ENCODE results near the gene FRMD4A. TPM values are rescaled to one million over a fixed set of nuclear protein-coding genes. Genes with fewer than 3 reads are reported as not detected.

Gene FRMD4A
- total RNA-seq, 2 donors from 2014 or later = 22.3 to 22.4 TPM

DNA sequence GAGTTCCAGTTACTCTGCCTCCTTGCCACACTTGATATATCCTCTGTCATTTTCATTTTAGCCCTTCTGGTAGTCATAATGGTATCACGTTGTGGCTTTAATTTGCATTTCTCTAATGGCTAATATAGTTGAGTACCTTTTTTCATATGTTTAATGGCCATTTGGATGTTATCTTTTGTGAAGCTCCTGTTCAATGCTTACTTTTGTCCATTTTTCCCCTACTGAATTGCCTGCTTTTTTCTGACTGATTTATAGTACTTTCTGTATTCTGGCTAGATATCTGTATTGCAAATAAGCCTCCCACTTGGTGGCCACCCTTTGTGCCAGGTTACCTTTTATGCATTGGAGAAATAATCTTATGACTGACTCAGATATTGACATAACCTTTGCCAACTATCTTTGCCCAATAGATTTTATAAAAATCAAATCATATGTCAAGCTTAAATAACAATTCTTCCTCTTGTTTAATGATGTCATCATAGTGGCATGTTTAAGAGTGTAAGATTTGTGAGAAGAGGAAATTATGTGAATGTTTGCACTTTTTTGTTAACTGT is 693.3 kb downstream of the FRMD4A start:
- peaks cover 13% of the 10 kb centered on the region for H3K9me3 Mint-ChIP-seq
- no peaks in the 10 kb centered on the region for H3K27me3 Mint-ChIP-seq (ENCODE audit: insufficient read depth)
- WGBS, 2 experiments (ENCODE audit: insufficient coverage in 1 of 2, insufficient read length in 1 of 2) = 86 to 100% methylated on average over 1 of the region's 1 CpG
- Histone ChIP-seq H3K4me1 (ENCODE audit: control insufficient read depth, insufficient read depth, low read length) (no peaks in the 10 kb centered on the region), H3K27ac (ENCODE audit: low read depth, low read length) (no peak overlapping the region), H3K9ac (ENCODE audit: extremely low read depth, low read length, poor library complexity, severe bottlenecking) (no peak overlapping the region), H3K4me3 (ENCODE audit: low read length) (no peak overlapping the region), H3K9me3 (ENCODE audit: control insufficient read depth, low read length) (peaks cover 10% of the 10 kb centered on the region), H3K27me3 (ENCODE audit: control insufficient read depth, insufficient read depth, low read length, poor library complexity, severe bottlenecking) (no peaks in the 10 kb centered on the region), H3K36me3 (ENCODE audit: control insufficient read depth, insufficient read depth, low read length) (peaks cover 5% of the 10 kb centered on the region)
- no peak for DNase-seq
- peaks cover 49% of the 10 kb centered on the region for H3K36me3 Mint-ChIP-seq (ENCODE audit: low read depth)
- H3K4me3 Mint-ChIP-seq = no peak overlapping the region
- no peak overlapping the region for H3K27ac Mint-ChIP-seq
- peaks cover 9% of the 10 kb centered on the region for H3K4me1 Mint-ChIP-seq
- TF ChIP-seq, protein P1, sequence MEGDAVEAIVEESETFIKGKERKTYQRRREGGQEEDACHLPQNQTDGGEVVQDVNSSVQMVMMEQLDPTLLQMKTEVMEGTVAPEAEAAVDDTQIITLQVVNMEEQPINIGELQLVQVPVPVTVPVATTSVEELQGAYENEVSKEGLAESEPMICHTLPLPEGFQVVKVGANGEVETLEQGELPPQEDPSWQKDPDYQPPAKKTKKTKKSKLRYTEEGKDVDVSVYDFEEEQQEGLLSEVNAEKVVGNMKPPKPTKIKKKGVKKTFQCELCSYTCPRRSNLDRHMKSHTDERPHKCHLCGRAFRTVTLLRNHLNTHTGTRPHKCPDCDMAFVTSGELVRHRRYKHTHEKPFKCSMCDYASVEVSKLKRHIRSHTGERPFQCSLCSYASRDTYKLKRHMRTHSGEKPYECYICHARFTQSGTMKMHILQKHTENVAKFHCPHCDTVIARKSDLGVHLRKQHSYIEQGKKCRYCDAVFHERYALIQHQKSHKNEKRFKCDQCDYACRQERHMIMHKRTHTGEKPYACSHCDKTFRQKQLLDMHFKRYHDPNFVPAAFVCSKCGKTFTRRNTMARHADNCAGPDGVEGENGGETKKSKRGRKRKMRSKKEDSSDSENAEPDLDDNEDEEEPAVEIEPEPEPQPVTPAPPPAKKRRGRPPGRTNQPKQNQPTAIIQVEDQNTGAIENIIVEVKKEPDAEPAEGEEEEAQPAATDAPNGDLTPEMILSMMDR (conservative IDR thresholded peaks at IDR 0.05) = no peak

DNA sequence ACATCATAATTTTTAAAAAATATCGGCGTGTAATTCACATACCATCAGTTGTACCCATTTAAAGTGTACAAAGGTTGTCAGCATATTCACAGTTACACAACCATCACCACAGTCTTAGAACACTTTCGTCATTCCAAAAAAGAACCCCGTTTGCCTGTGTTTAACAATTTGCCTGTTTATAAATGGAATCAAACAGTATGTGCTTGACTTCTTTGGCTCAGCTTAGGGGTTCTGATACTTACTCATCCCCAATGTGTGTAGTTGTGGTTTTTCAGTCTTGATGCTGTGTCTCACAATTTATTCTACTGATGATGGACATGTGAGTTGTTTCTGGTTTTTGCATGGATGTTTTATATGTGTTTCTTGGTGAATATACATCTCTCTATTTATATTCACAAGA is 693.9 kb downstream of the FRMD4A start:
- Histone ChIP-seq H3K9me3 (ENCODE audit: control insufficient read depth, low read length) (peaks cover 4% of the 10 kb centered on the region), H3K4me1 (ENCODE audit: control insufficient read depth, insufficient read depth, low read length) (no peaks in the 10 kb centered on the region), H3K27me3 (ENCODE audit: control insufficient read depth, insufficient read depth, low read length, poor library complexity, severe bottlenecking) (no peaks in the 10 kb centered on the region), H3K9ac (ENCODE audit: extremely low read depth, low read length, poor library complexity, severe bottlenecking) (no peak overlapping the region), H3K36me3 (ENCODE audit: control insufficient read depth, insufficient read depth, low read length) (no peaks in the 10 kb centered on the region), H3K4me3 (ENCODE audit: low read length) (no peak overlapping the region), H3K27ac (ENCODE audit: low read depth, low read length) (no peak overlapping the region)
- peaks cover 2% of the 10 kb centered on the region for H3K27me3 Mint-ChIP-seq (ENCODE audit: insufficient read depth)
- H3K27ac Mint-ChIP-seq = no peak overlapping the region
- peaks cover 9% of the 10 kb centered on the region for H3K4me1 Mint-ChIP-seq
- H3K36me3 Mint-ChIP-seq (ENCODE audit: low read depth) = peaks cover 45% of the 10 kb centered on the region
- TF ChIP-seq, protein P1 (conservative IDR thresholded peaks at IDR 0.05) = no peak
- no peak overlapping the region for H3K4me3 Mint-ChIP-seq
- H3K9me3 Mint-ChIP-seq = peaks cover 7% of the 10 kb centered on the region
- WGBS, 2 experiments (ENCODE audit: insufficient coverage in 1 of 2, insufficient read length in 1 of 2) = 97 to 100% methylated on average over 1 to 4 of the region's 4 CpGs
- no peak for DNase-seq

DNA sequence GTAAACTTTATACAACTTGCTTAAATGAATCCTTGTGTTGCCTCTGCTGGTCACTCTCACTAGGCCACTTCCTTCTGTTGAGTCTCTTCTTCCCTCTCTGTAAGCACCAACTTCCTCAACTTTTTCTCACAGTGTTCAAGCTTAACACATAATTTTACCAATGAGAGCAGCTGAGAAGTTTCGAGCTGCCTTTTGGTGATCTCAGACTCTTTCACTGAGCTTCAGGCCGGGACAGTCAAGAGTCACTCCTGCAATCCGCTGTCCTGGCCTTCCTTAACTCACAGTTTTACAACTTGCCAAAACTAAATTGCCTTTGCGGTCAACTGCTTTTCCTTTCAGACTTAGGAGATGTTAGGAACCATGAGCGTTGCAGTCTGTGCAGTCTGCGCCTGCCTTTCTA is 696.5 kb downstream of the FRMD4A start:
- H3K27ac ChIP-seq (ENCODE audit: low read depth, low read length) = peak overlapping the region; percentile 90
- H3K4me1 Mint-ChIP-seq = peaks cover 19% of the 10 kb centered on the region
- H3K36me3 Mint-ChIP-seq (ENCODE audit: low read depth) = peaks cover 38% of the 10 kb centered on the region
- H3K4me3 ChIP-seq (ENCODE audit: low read length) = no peak overlapping the region
- no peaks in the 10 kb centered on the region for H3K9me3 ChIP-seq (ENCODE audit: control insufficient read depth, low read length)
- no peaks in the 10 kb centered on the region for H3K4me1 ChIP-seq (ENCODE audit: control insufficient read depth, insufficient read depth, low read length)
- H3K36me3 ChIP-seq (ENCODE audit: control insufficient read depth, insufficient read depth, low read length) = peaks cover 8% of the 10 kb centered on the region
- H3K9me3 Mint-ChIP-seq = no peaks in the 10 kb centered on the region
- H3K27ac Mint-ChIP-seq = no peak overlapping the region
- DNase-seq = no peak
- no peak overlapping the region for H3K9ac ChIP-seq (ENCODE audit: extremely low read depth, low read length, poor library complexity, severe bottlenecking)
- WGBS, 2 experiments (ENCODE audit: insufficient coverage in 1 of 2, insufficient read length in 1 of 2) = 93 to 96% methylated on average over 6 of the region's 6 CpGs
- TF ChIP-seq, protein P1 (conservative IDR thresholded peaks at IDR 0.05) = no peak
- H3K27me3 ChIP-seq (ENCODE audit: control insufficient read depth, insufficient read depth, low read length, poor library complexity, severe bottlenecking) = no peaks in the 10 kb centered on the region
- peaks cover 17% of the 10 kb centered on the region for H3K27me3 Mint-ChIP-seq (ENCODE audit: insufficient read depth)
- H3K4me3 Mint-ChIP-seq = no peak overlapping the region

Measured in endodermal cell (in vitro differentiated cells).